AG10803 (cell line): ENCODE data around the gene ARHGAP33.

Source experiments
- DNase-seq: peaks from one replicate; pipeline ENCODE4 v3.0.0; 2010; ENCODE audit warnings: low read depth
- H3K4me3 ChIP-seq: 2 replicates; pipeline ENCODE4 v1.5.1; 2011; ENCODE audit warnings: mild to moderate bottlenecking, low read length, control low read depth
- TF ChIP-seq, protein P1 (sequence below): conservative IDR thresholded peaks from 2 replicates; pipeline ENCODE4 v1.5.1; 2011; ENCODE audit warnings: mild to moderate bottlenecking, low read length, control low read depth, inconsistent platforms

ARHGAP33 gene

GRCh38 chr19:35779033-35779432 is 3.7 kb downstream of the ARHGAP33 start:
- DNase-seq, result no peak
- no peak overlapping the region for H3K4me3 ChIP-seq
- TF ChIP-seq, protein P1, sequence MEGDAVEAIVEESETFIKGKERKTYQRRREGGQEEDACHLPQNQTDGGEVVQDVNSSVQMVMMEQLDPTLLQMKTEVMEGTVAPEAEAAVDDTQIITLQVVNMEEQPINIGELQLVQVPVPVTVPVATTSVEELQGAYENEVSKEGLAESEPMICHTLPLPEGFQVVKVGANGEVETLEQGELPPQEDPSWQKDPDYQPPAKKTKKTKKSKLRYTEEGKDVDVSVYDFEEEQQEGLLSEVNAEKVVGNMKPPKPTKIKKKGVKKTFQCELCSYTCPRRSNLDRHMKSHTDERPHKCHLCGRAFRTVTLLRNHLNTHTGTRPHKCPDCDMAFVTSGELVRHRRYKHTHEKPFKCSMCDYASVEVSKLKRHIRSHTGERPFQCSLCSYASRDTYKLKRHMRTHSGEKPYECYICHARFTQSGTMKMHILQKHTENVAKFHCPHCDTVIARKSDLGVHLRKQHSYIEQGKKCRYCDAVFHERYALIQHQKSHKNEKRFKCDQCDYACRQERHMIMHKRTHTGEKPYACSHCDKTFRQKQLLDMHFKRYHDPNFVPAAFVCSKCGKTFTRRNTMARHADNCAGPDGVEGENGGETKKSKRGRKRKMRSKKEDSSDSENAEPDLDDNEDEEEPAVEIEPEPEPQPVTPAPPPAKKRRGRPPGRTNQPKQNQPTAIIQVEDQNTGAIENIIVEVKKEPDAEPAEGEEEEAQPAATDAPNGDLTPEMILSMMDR, result no peak

DNA sequence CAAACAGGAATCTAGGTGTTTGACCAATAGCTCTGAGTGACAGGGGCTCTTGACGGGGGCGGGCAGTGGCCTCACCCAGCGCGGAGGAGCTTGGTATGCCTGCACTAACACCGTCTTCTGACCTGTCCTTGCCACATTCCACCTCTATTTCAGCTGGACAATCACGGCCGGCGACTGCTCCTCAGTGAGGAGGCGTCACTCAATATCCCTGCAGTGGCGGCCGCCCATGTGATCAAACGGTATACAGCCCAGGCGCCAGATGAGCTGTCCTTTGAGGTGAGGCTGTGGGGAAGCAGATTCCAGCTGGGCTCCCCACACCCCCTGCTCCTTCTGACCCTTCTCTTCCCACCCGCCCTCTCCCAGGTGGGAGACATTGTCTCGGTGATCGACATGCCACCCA is 4.7 kb downstream of the ARHGAP33 start:
- no peak for DNase-seq
- H3K4me3 ChIP-seq, result no peak overlapping the region
- TF ChIP-seq, protein P1, result no peak

GRCh38 chr19:35780717-35781116 is 5.4 kb downstream of the ARHGAP33 start:
- H3K4me3 ChIP-seq, result no peak overlapping the region
- TF ChIP-seq, protein P1, result no peak
- no peak for DNase-seq

GRCh38 chr19:35781650-35782049 is 6.3 kb downstream of the ARHGAP33 start:
- no peak overlapping the region for H3K4me3 ChIP-seq
- TF ChIP-seq, protein P1, result no peak
- no peak for DNase-seq

DNA sequence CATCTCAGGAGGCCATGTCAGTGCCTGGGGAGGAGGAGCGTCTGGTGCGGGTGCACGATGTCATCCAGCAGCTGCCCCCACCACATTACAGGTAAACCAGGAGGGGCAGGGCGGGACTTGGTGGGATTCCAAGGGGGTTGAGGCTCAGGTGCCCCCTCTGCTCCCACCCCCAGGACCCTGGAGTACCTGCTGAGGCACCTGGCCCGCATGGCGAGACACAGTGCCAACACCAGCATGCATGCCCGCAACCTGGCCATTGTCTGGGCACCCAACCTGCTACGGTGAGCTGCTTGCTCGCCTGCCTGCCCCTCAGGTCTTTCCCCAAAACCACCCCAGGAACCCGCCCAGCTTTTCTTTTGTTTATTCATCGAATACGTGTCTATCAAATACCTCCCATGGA is 7.2 kb downstream of the ARHGAP33 start:
- no peak for DNase-seq
- H3K4me3 ChIP-seq, result no peak overlapping the region
- TF ChIP-seq, protein P1, result no peak

GRCh38 chr19:35783469-35784434 is 8.4 kb downstream of the ARHGAP33 start:
- no peak overlapping the region for H3K4me3 ChIP-seq
- TF ChIP-seq, protein P1, result no peak
- DNase-seq, result no peak
